HepG2 (cell line): ENCODE results near the gene ATG9A. TPM values are rescaled to one million over a fixed set of nuclear protein-coding genes. Genes with fewer than 3 reads are reported as not detected.

ENCODE experiments used
- CBX5 ChIP-seq: sonication (generic); formaldehyde crosslinking; IDR thresholded peaks from 2 replicates; pipeline ENCODE4 v1.4.0; 2020; ENCODE audit warnings: missing genetic modification reagents, borderline replicate concordance
- CENPX ChIP-seq: sonication (generic); formaldehyde crosslinking; IDR thresholded peaks from 2 replicates; pipeline ENCODE4 v1.9.0; 2021; ENCODE audit warnings: mild to moderate bottlenecking, missing genetic modification reagents, moderate library complexity
- ELF3 ChIP-seq: IDR thresholded peaks from 2 replicates; pipeline ENCODE4 v1.6.1; 2016; ENCODE audit warnings: missing genetic modification reagents, missing compliant biosample characterization
- HDAC1 ChIP-seq: sonication (generic); formaldehyde crosslinking; IDR thresholded peaks from 2 replicates; pipeline ENCODE4 v1.5.1; 2020; ENCODE audit warnings: mild to moderate bottlenecking, missing genetic modification reagents
- HOXA5 ChIP-seq: sonication (generic); formaldehyde crosslinking; IDR thresholded peaks from 2 replicates; pipeline ENCODE4 v1.4.0; 2020; ENCODE audit warnings: missing genetic modification reagents
- IRF2 ChIP-seq: IDR thresholded peaks from 2 replicates; pipeline ENCODE4 v1.6.1; 2018; ENCODE audit warnings: missing genetic modification reagents, missing compliant biosample characterization
- KAT2B ChIP-seq: fragments of 150-350 bp; IDR thresholded peaks from 2 replicates; pipeline ENCODE4 v1.6.1; 2014; ENCODE audit warnings: low read depth, low read length, borderline replicate concordance
- KAT7 ChIP-seq: IDR thresholded peaks from 2 replicates; pipeline ENCODE4 v1.6.1; 2018; ENCODE audit warnings: borderline replicate concordance, missing compliant biosample characterization
- RFX3 ChIP-seq: IDR thresholded peaks from 2 replicates; pipeline ENCODE4 v1.6.1; 2016; ENCODE audit warnings: missing biosample characterization, missing genetic modification reagents
- ZNF143 ChIP-seq: sonication (generic); formaldehyde crosslinking; IDR thresholded peaks from 2 replicates; pipeline ENCODE4 v1.4.0; 2020; ENCODE audit warnings: missing genetic modification reagents
- ZNF75D ChIP-seq: sonication (generic); formaldehyde crosslinking; IDR thresholded peaks from 2 replicates; pipeline ENCODE4 v1.8.1; 2023; ENCODE audit warnings: missing genetic modification reagents, mild to moderate bottlenecking, borderline replicate concordance
- polyA plus RNA-seq, 8 experiments: library from polyadenylated mRNA; depleted of rRNA in 3 of 8; stranded (reverse) in 7 of 8; unstranded in 1 of 8; fragments of >200 nt; fragmentation: Illumina TruSeq in 4 of 8; extraction: Trizol in 4 of 8; gene quantifications; 2 replicates each; pipeline versions ENCODE4 v1.2.1 to v1.2.3, GENCODE V29; 2011 to 2016; ENCODE audit warnings: low read depth in 4 of 8, missing spikeins in 1 of 8, mixed read lengths in 1 of 8; ENCODE audit not compliant: insufficient read depth in 1 of 8
- total RNA-seq, 5 experiments: library from RNA; depleted of rRNA; stranded (reverse); fragments of >200 nt; fragmentation: Illumina TruSeq; extraction: Trizol; gene quantifications; 2 replicates each; pipeline ENCODE4 v1.2.3, GENCODE V29; 2016; ENCODE audit warnings: low read depth in 1 of 5
- TF ChIP-seq, protein P1 (sequence below): sonication (generic); formaldehyde crosslinking; IDR thresholded peaks from 2 replicates; pipeline ENCODE4 v1.4.0; 2020; ENCODE audit warnings: missing genetic modification reagents, borderline replicate concordance
- TF ChIP-seq, protein P2 (sequence below): sonication (generic); formaldehyde crosslinking; IDR thresholded peaks from 2 replicates; pipeline ENCODE4 v1.4.0; 2020; ENCODE audit warnings: missing genetic modification reagents
- TF ChIP-seq, protein P3 (sequence below): sonication (generic); formaldehyde crosslinking; IDR thresholded peaks from 2 replicates; pipeline ENCODE4 v1.9.0; 2021; ENCODE audit warnings: missing genetic modification reagents, borderline replicate concordance

Gene ATG9A
- total and polyA plus RNA-seq, 2 of the 13 experiments (the other 11 are each of a cell fraction or from before 2014, with no cell fraction given) = 35.0 to 131 TPM

DNA sequence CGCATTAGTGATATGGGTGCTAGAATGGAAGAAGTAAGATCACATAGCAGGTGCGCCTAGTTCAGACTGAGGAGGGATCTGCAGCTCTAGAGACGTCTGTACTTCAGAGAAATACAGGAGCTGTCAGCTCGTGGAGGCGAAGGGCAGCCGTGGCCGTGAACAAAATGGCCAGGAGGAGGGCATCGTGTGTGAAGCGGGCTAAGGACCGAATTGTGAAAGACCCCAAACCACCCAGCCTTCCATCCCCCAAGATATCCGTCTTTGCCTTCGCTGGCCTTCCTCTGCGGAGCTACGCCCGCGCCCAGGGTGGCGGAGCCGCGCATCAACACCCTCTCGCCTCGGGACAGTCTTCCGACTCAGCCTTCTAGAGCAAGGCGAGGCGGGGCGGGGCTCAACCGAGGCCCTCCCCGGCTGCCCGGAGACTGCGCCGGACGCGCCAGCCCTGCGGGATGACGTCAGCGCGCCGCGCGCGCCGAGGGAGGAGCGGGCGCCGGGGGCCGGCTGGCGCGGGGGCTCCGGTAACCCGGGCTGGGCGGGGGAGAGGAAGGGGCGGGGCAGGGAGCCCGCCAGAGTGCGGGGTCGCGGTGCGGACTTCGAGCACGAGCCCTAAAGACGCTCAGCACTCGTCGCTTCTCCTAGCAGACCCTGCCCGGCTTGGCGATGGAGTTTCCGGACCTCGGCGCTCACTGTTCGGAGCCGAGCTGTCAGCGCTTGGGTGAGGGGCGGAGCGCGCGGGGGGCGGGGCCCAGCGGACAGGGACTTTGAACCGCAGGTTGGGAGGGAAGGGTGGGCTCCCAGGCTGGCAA, 22.9 kb downstream of the ATG9A start, which contains the start of gene ZFAND2B (continued):
- TF ChIP-seq, protein P1, sequence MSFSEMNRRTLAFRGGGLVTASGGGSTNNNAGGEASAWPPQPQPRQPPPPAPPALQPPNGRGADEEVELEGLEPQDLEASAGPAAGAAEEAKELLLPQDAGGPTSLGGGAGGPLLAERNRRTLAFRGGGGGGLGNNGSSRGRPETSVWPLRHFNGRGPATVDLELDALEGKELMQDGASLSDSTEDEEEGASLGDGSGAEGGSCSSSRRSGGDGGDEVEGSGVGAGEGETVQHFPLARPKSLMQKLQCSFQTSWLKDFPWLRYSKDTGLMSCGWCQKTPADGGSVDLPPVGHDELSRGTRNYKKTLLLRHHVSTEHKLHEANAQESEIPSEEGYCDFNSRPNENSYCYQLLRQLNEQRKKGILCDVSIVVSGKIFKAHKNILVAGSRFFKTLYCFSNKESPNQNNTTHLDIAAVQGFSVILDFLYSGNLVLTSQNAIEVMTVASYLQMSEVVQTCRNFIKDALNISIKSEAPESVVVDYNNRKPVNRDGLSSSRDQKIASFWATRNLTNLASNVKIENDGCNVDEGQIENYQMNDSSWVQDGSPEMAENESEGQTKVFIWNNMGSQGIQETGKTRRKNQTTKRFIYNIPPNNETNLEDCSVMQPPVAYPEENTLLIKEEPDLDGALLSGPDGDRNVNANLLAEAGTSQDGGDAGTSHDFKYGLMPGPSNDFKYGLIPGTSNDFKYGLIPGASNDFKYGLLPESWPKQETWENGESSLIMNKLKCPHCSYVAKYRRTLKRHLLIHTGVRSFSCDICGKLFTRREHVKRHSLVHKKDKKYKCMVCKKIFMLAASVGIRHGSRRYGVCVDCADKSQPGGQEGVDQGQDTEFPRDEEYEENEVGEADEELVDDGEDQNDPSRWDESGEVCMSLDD = no peak
- TF ChIP-seq IRF2 (peak; percentile 76), CENPX (no peak), CBX5 (CRISPR knock-in tag) (no peak; the same call in 1 of the 2 replicates), HOXA5 (CRISPR knock-in tag) (no peak; the same call in 1 of the 2 replicates), ZNF143 (no peak), KAT2B (no peak), KAT7 (CRISPR knock-in tag) (no peak; the same call in 1 of the 2 replicates), ELF3 (CRISPR knock-in tag) (peak; percentile 72), ZNF75D (CRISPR knock-in tag) (no peak), RFX3 (no peak), HDAC1 (CRISPR knock-in tag) (peak; percentile 68; the same call in 1 of the 2 replicates)
- TF ChIP-seq, protein P2, sequence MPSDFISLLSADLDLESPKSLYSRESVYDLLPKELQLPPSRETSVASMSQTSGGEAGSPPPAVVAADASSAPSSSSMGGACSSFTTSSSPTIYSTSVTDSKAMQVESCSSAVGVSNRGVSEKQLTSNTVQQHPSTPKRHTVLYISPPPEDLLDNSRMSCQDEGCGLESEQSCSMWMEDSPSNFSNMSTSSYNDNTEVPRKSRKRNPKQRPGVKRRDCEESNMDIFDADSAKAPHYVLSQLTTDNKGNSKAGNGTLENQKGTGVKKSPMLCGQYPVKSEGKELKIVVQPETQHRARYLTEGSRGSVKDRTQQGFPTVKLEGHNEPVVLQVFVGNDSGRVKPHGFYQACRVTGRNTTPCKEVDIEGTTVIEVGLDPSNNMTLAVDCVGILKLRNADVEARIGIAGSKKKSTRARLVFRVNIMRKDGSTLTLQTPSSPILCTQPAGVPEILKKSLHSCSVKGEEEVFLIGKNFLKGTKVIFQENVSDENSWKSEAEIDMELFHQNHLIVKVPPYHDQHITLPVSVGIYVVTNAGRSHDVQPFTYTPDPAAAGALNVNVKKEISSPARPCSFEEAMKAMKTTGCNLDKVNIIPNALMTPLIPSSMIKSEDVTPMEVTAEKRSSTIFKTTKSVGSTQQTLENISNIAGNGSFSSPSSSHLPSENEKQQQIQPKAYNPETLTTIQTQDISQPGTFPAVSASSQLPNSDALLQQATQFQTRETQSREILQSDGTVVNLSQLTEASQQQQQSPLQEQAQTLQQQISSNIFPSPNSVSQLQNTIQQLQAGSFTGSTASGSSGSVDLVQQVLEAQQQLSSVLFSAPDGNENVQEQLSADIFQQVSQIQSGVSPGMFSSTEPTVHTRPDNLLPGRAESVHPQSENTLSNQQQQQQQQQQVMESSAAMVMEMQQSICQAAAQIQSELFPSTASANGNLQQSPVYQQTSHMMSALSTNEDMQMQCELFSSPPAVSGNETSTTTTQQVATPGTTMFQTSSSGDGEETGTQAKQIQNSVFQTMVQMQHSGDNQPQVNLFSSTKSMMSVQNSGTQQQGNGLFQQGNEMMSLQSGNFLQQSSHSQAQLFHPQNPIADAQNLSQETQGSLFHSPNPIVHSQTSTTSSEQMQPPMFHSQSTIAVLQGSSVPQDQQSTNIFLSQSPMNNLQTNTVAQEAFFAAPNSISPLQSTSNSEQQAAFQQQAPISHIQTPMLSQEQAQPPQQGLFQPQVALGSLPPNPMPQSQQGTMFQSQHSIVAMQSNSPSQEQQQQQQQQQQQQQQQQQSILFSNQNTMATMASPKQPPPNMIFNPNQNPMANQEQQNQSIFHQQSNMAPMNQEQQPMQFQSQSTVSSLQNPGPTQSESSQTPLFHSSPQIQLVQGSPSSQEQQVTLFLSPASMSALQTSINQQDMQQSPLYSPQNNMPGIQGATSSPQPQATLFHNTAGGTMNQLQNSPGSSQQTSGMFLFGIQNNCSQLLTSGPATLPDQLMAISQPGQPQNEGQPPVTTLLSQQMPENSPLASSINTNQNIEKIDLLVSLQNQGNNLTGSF (CRISPR knock-in tag) = 0 out of 2 replicates have a peak, but pooled peaks have one; percentile 53
- TF ChIP-seq, protein P3, sequence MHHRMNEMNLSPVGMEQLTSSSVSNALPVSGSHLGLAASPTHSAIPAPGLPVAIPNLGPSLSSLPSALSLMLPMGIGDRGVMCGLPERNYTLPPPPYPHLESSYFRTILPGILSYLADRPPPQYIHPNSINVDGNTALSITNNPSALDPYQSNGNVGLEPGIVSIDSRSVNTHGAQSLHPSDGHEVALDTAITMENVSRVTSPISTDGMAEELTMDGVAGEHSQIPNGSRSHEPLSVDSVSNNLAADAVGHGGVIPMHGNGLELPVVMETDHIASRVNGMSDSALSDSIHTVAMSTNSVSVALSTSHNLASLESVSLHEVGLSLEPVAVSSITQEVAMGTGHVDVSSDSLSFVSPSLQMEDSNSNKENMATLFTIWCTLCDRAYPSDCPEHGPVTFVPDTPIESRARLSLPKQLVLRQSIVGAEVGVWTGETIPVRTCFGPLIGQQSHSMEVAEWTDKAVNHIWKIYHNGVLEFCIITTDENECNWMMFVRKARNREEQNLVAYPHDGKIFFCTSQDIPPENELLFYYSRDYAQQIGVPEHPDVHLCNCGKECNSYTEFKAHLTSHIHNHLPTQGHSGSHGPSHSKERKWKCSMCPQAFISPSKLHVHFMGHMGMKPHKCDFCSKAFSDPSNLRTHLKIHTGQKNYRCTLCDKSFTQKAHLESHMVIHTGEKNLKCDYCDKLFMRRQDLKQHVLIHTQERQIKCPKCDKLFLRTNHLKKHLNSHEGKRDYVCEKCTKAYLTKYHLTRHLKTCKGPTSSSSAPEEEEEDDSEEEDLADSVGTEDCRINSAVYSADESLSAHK (CRISPR knock-in tag) = no peak
